MM.1S (cell line): Measurements from ENCODE around the gene ADH1B.

Experiments used
- DNase-seq: peaks from one replicate; pipeline ENCODE4 v3.0.0-alpha.2; 2015
- H2AFZ ChIP-seq: fragments of 300-600 bp; sonication (generic); 2 replicates; pipeline ENCODE4 v1.6.0; 2016; ENCODE audit warnings: antibody characterized with exemption, low read length
- H3F3A ChIP-seq: fragments of 300-600 bp; sonication (generic); 2 replicates; pipeline ENCODE4 v1.6.1; 2016; ENCODE audit warnings: mild to moderate bottlenecking, antibody characterized with exemption, low read length, moderate library complexity, mixed read lengths; ENCODE audit not compliant: insufficient read depth
- H3K27ac ChIP-seq: fragments of 300-600 bp; sonication (generic); 2 replicates; pipeline ENCODE4 v1.5.1; 2016; ENCODE audit warnings: mild to moderate bottlenecking, low read length
- H3K27me3 ChIP-seq: fragments of 300-600 bp; sonication (generic); replicated peaks from 2 replicates; pipeline ENCODE4 v1.6.0; 2016; ENCODE audit warnings: low read length; ENCODE audit not compliant: insufficient read depth
- H3K36me3 ChIP-seq: fragments of 300-600 bp; sonication (generic); replicated peaks from 2 replicates; pipeline ENCODE4 v1.6.1; 2016; ENCODE audit warnings: mild to moderate bottlenecking, low read length, mixed read lengths; ENCODE audit not compliant: insufficient read depth
- H3K4me1 ChIP-seq: fragments of 300-600 bp; sonication (generic); 2 replicates; pipeline ENCODE4 v1.6.1; 2016; ENCODE audit warnings: low read length, mixed read lengths
- H3K4me2 ChIP-seq: fragments of 300-600 bp; sonication (generic); 2 replicates; pipeline ENCODE4 v1.6.0; 2016; ENCODE audit warnings: low read depth, low read length
- H3K4me3 ChIP-seq: fragments of 300-600 bp; sonication (generic); 2 replicates; pipeline ENCODE4 v1.5.1; 2016; ENCODE audit warnings: low read length, mixed read lengths
- H3K79me2 ChIP-seq: fragments of 300-600 bp; sonication (generic); 2 replicates; pipeline ENCODE4 v1.6.1; 2016; ENCODE audit warnings: mixed run types, low read length, mixed read lengths
- H3K9ac ChIP-seq: fragments of 300-600 bp; sonication (generic); 2 replicates; pipeline ENCODE4 v1.6.1; 2016; ENCODE audit warnings: low read length, mixed read lengths
- H3K9me2 ChIP-seq: fragments of 300-600 bp; sonication (generic); replicated peaks from 2 replicates; pipeline ENCODE4 v1.6.1; 2016; ENCODE audit warnings: mild to moderate bottlenecking, low read length, mixed read lengths; ENCODE audit not compliant: insufficient read depth
- H3K9me3 ChIP-seq: fragments of 300-600 bp; sonication (generic); replicated peaks from 2 replicates; pipeline ENCODE4 v1.6.1; 2016; ENCODE audit warnings: mild to moderate bottlenecking, low read length, mixed read lengths; ENCODE audit not compliant: insufficient read depth
- H4K20me1 ChIP-seq: fragments of 300-600 bp; sonication (generic); 2 replicates; pipeline ENCODE4 v1.6.1; 2016; ENCODE audit warnings: mild to moderate bottlenecking, low read length, moderate library complexity, mixed read lengths; ENCODE audit not compliant: insufficient read depth
- CTCF ChIP-seq: fragments of 300-600 bp; sonication (generic); IDR thresholded peaks from 2 replicates; pipeline ENCODE4 v1.5.1; 2016; ENCODE audit warnings: antibody characterized with exemption, low read length, mixed read lengths
- EZH2 ChIP-seq: fragments of 300-600 bp; sonication (generic); optimal IDR thresholded peaks from 2 replicates; pipeline ENCODE3; 2017; ENCODE audit warnings: low read depth, mild to moderate bottlenecking, antibody characterized with exemption, low read length, mixed read lengths
- EZH2phosphoT487 ChIP-seq: fragments of 300-600 bp; sonication (generic); IDR thresholded peaks from 2 replicates; pipeline ENCODE4 v1.6.1; 2018; ENCODE audit warnings: antibody characterized with exemption, low read length

ADH1B gene

GRCh38 chr4:99330648-99331047, 9.4 kb upstream of the ADH1B start:
- no peaks in the 10 kb centered on the region for H4K20me1 ChIP-seq
- H3K9me3 ChIP-seq = no peaks in the 10 kb centered on the region
- no peaks in the 10 kb centered on the region for H3K4me1 ChIP-seq
- no peaks in the 10 kb centered on the region for H3K9me2 ChIP-seq
- no peaks in the 10 kb centered on the region for H3K79me2 ChIP-seq
- H3K36me3 ChIP-seq = no peaks in the 10 kb centered on the region
- H3K27me3 ChIP-seq = no peaks in the 10 kb centered on the region
- no peak for TF ChIP-seq EZH2phosphoT487
- TF ChIP-seq EZH2 = no peak
- no peak for TF ChIP-seq CTCF
- no peak overlapping the region for H3K4me2 ChIP-seq
- H2AFZ ChIP-seq = no peak overlapping the region
- DNase-seq = no peak
- no peak overlapping the region for H3K27ac ChIP-seq
- no peak overlapping the region for H3K9ac ChIP-seq
- H3F3A ChIP-seq = no peaks in the 10 kb centered on the region
- H3K4me3 ChIP-seq = no peak overlapping the region

DNA sequence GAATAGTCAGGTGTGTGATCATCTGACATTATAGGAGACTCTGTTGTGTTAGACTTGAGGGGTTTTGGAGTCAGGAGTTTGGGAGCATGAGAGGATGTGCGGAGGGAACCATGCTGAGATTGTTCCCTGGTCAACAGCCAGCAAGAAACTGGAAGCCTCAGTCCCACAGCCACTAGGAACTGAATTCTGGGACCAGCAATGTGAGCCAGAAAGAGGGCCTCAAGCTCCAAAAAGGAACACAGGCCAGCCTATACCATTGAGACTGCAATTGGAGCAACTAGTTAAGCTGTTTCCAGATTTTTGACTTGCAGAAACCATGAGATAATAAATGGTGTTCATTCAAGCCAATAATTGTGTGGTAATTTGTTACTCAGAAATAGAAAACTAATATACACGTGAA, 8.7 kb upstream of the ADH1B start:
- Histone ChIP-seq H3K4me3 (no peak overlapping the region), H3K27me3 (no peaks in the 10 kb centered on the region), H3K27ac (no peak overlapping the region), H3K36me3 (no peaks in the 10 kb centered on the region), H4K20me1 (no peaks in the 10 kb centered on the region), H3K9ac (no peak overlapping the region), H3F3A (no peaks in the 10 kb centered on the region), H3K9me2 (no peaks in the 10 kb centered on the region), H3K4me2 (no peak overlapping the region), H3K79me2 (no peaks in the 10 kb centered on the region), H3K9me3 (no peaks in the 10 kb centered on the region), H3K4me1 (no peaks in the 10 kb centered on the region), H2AFZ (no peak overlapping the region)
- DNase-seq = no peak
- no peak for TF ChIP-seq EZH2
- TF ChIP-seq EZH2phosphoT487 = no peak
- TF ChIP-seq CTCF = no peak

DNA sequence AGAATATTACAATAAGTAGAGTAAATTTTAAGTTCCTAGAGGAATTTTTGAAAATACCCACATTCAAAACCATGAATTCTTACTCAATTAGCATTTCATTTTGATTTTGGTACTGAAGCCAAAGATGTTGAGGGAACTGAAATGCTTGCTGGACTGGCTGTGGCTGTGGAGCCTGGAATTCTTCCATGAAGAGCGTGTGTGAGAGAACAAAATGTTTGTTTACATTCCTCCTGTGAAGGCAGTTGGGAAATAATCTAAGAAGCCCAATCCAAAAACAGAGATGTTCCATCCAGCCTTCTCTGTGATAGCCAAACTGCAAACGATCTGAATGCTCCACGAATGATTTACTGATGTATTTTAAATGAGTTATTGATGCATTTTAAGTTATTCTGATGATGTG, 3.8 kb upstream of the ADH1B start:
- no peak for DNase-seq

More for the DNA sequence above, 3.8 kb upstream of the ADH1B start:
- TF ChIP-seq EZH2 = no peak
- no peak for TF ChIP-seq EZH2phosphoT487
- TF ChIP-seq CTCF = no peak
- H3K9me3 ChIP-seq = no peaks in the 10 kb centered on the region
- H4K20me1 ChIP-seq = no peaks in the 10 kb centered on the region
- no peaks in the 10 kb centered on the region for H3K4me1 ChIP-seq
- no peaks in the 10 kb centered on the region for H3K27me3 ChIP-seq
- no peak overlapping the region for H3K4me2 ChIP-seq
- no peak overlapping the region for H2AFZ ChIP-seq
- no peak overlapping the region for H3K9ac ChIP-seq
- no peak overlapping the region for H3K4me3 ChIP-seq
- no peak overlapping the region for H3K27ac ChIP-seq
- no peaks in the 10 kb centered on the region for H3K36me3 ChIP-seq
- H3K9me2 ChIP-seq = no peaks in the 10 kb centered on the region
- H3F3A ChIP-seq = no peaks in the 10 kb centered on the region
- no peaks in the 10 kb centered on the region for H3K79me2 ChIP-seq
